DMS153 treated with DMSO at 0.1 percent for 48 hours (cell line): ENCODE data around the gene TTC33.
"Not testable (repeated sequence)": the region's sequence is repeated elsewhere in the genome, so short reads cannot be mapped to it uniquely, and the experiment has no call there.

ENCODE experiments used
- DNase-seq: peaks from one replicate; lab custom pipeline; 2025; ENCODE audit not compliant: unreplicated experiment; lab: John Stamatoyannopoulos, UW

Gene TTC33

GRCh38 chr5:40656091-40656490, 99.7 kb downstream of the TTC33 start:
- not testable (repeated sequence) for DNase-seq

- no peak for DNase-seq
Observed at GRCh38 chr5:40655138-40655537, 100.6 kb downstream of the TTC33 start.

- DNase-seq = no peak
Observed at GRCh38 chr5:40654377-40654991, 101.3 kb downstream of the TTC33 start.

GRCh38 chr5:40653221-40654022, 102.3 kb downstream of the TTC33 start:
- DNase-seq = no peak

GRCh38 chr5:40652441-40653220, 103.1 kb downstream of the TTC33 start:
- no peak for DNase-seq

- no peak for DNase-seq
Observed at GRCh38 chr5:40651201-40651600, 104.6 kb downstream of the TTC33 start.

- no peak for DNase-seq
Observed at GRCh38 chr5:40649463-40650030, 106.2 kb downstream of the TTC33 start.

GRCh38 chr5:40648150-40648549, 107.6 kb downstream of the TTC33 start:
- no peak for DNase-seq

- DNase-seq = no peak
Observed at GRCh38 chr5:40646266-40646665, 109.5 kb downstream of the TTC33 start.

GRCh38 chr5:40639531-40639930, 116.2 kb downstream of the TTC33 start:
- DNase-seq = not testable (repeated sequence)

- DNase-seq = no peak
Observed at GRCh38 chr5:40634593-40634992, 121.2 kb downstream of the TTC33 start.

- DNase-seq = no peak
Observed at GRCh38 chr5:40634154-40634553, 121.6 kb downstream of the TTC33 start.

GRCh38 chr5:40631236-40631635, 124.5 kb downstream of the TTC33 start:
- DNase-seq = no peak

- DNase-seq = no peak
Observed at GRCh38 chr5:40630126-40630525, 125.6 kb downstream of the TTC33 start.

GRCh38 chr5:40628407-40628806, 127.4 kb downstream of the TTC33 start:
- DNase-seq = no peak

- no peak for DNase-seq
Observed at GRCh38 chr5:40627706-40628105, 128.1 kb downstream of the TTC33 start.

GRCh38 chr5:40626801-40627200, 129.0 kb downstream of the TTC33 start:
- no peak for DNase-seq

- DNase-seq = no peak
Observed at GRCh38 chr5:40623480-40624420, 132.0 kb downstream of the TTC33 start.

GRCh38 chr5:40622463-40623252, 133.1 kb downstream of the TTC33 start:
- DNase-seq = no peak

GRCh38 chr5:40619421-40619820, 136.3 kb downstream of the TTC33 start:
- no peak for DNase-seq
